GM18526 (cell line): ENCODE results near the gene GDPGP1.

ENCODE experiments used
- POLR2A ChIP-seq: IDR thresholded peaks from 3 replicates; pipeline ENCODE4 v1.6.1; 2011; ENCODE audit not compliant: insufficient read length; ENCODE audit errors: extremely low read depth

The GDPGP1 gene

DNA sequence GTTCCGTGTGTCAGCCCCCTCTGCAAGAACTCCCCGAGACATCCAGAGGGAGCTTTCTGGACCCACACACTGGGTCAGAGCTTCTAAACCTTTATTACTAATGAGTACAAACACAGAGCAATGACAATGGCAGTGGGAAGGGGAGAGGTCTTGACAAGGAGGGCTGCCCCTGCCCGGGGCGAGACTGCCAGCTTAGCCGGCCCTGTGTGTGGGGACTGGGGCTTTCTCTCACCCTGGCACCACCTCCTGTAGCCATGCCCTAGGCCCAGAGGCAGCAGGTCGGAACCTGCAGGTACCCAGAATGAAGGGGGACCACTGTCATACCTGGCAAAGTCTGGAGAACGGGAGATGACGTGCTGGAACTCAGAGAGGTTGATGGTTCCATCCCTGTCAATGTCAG lies 3.4 kb upstream of the GDPGP1 start:
- no peak for TF ChIP-seq POLR2A

GRCh38 chr15:90231028-90232017 lies 2.7 kb upstream of the GDPGP1 start:
- no peak for TF ChIP-seq POLR2A

DNA sequence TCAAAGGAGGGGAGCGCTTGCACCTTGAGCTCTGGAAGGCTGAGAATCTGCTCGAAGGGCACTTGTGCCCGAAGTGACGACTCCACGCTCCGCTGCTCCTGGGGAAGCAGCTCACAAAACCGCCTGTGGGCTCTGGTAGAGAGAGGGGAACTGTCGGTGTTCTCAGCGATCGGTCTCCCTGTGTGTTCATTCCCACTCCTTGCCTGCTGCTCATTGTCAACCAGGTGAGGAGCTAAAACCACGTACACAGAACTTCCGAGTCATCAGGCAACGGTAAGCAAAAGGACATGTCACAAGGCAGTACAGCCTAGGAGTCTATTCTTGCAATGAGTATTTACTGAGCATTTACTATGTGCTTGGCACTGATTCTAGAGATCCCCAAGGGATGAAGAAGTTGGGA lies 1.8 kb upstream of the GDPGP1 start:
- no peak for TF ChIP-seq POLR2A

DNA sequence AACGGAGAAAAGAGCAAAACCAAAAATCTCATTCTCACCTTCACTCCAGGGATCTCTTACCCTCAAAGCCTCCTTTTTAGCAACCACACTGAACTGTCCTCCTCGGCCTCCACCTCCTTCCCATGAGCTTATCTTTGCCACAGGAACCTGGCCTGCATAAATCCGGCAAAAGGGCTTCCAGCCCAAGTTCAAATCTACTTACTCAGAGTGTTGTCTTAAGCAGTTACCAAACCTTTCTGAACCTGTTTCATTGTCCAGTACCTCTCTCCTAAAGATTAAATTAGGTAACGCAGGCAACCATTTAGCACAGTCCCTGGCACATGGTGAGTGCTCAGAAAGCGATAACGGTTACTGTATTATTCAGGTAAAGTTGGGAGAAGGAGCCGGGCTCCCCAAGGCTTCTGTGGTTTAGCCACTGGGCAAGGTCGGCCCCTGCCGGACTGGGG lies 1.0 kb upstream of the GDPGP1 start:
- no peak for TF ChIP-seq POLR2A

DNA sequence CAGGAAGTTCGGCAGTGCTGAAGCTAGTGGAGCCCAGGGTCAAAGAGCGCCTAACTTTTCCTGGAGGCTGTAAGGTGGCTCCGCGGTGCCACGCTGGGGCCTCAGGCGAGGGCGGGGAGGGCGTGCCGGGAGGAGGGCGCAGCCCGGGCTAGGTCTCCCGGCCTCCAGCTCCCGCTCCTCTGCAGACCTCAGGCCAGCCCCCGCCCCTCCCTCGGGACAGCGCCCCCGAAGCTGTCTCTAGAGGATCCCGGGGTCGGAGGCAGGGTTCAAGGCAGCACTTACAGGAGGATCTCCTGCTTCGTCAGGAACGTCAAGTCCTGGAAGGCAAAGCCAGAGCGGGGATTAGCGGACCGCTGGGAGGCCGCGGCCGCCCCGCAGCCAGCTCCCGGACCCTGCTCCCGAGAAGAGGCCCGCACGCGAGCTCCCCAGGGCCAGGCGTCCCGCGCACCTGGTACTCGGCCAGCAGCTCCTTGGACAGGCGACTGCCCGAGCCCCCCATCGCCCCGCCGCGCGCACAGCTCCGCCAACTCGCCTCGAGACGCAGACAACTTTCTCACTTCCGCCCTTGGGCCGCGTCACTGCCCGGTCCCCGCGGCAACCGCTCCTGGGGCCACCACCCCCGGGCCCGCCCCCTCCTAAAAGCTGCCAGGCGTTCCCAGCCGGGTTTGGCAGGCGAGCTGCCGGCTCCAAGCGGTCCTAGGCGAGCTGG lies 468 bp upstream of the GDPGP1 start, which contains the start of gene CIB1:
Gene CIB1 (minus strand): TSS at position 555 of the 709 bp plus-strand sequence. CDS start 56 bp downstream, at position 499.
- no peak for TF ChIP-seq POLR2A

GRCh38 chr15:90239371-90239770 lies 5.4 kb downstream of the GDPGP1 start:
- TF ChIP-seq POLR2A, result no peak

GRCh38 chr15:90240856-90241255 lies 6.8 kb downstream of the GDPGP1 start:
- no peak for TF ChIP-seq POLR2A

DNA sequence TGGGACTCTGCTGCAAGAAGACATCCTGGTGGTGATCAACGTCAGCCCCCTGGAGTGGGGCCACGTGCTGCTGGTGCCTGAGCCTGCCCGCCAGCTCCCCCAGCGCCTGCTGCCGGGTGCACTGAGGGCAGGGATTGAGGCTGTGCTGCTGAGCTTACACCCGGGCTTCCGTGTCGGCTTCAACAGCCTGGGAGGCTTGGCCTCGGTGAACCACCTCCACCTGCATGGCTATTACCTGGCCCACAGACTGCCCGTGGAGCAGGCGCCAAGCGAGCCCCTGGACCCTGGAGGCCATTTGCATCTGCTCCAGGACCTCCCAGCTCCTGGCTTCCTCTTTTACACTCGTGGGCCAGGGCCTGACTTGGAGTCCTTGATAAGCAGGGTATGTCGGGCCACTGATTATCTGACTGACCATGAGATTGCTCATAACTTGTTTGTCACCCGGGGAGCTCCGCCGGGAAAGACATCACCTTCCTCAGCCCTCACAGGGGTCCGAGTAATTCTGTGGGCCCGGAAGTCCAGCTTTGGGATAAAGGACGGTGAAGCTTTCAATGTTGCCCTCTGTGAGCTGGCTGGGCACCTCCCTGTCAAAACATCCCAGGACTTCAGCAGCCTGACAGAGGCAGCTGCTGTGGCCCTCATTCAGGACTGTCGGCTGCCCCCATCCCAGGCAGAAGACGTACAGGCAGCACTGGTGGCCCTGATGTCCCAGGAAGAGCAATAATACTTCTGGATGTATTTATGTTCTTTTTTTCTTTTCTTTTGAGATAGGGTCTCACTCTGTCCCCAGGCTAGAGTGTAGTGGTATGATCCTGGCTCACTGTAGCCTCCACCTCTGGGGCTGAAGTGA lies 7.6 kb downstream of the GDPGP1 start:
- no peak for TF ChIP-seq POLR2A

DNA sequence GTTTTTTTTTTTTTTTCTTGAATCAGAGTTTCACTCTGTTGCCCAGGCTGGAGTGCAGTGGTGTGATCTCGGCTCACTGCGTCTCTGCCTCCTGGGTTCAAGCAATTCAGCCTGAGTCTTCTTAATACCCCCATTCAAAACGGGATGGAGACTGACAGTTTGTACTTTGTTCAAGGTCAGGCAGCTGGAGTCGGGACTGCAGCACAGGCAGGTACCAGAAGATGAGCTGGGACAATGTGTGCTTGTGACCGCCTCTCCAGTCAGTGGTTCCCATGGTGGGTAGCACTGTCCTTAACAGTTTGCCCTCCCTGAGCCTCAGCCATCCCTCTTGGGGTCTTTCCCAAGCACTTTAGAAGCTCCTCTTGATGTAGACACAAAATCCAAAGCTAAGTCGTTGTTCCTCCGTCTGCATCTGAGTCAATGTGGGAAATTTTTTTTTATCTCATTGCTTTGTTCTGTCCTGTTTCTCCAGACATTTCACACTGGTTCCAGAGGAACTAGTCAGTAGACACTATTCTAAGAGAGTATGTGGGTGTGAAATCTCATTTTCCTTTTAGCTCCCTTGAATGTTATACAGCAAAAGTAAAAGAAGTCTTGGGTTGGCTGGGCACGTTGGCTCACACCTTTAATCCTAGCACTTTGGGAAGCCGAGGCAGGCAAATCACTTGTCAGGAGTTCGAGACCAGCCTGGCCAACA lies 10.1 kb downstream of the GDPGP1 start:
- TF ChIP-seq POLR2A, result no peak

DNA sequence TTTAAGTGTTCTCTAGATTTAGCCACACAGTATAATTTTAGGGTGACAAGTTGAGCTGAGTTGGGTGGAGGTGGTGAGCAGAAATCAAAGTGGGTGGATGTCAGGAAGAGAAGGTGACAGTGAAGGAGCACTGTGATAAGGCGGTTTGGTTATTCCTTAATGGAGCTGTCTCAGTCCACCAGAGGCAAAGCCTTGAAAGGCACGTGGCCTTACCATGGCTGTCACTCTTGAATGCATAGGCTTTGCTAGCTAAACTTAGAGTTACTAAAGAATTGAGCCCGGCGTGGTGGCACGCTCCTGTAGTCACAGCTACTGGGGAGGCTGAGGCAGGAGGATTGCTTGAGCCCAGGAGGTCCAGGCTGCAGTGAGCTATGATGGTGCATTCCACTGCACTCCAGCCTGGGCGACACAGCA lies 14.8 kb downstream of the GDPGP1 start:
- no peak for TF ChIP-seq POLR2A

- TF ChIP-seq POLR2A, result no peak
Observed at GRCh38 chr15:90249203-90249863, 15.3 kb downstream of the GDPGP1 start, which contains the start of gene TTLL13. TSS of gene TTLL13 (plus strand) at chr15:90249556. CDS start at chr15:90250631, 1,075 bp downstream.

- TF ChIP-seq POLR2A, result no peak
Observed at GRCh38 chr15:90257776-90258175, 23.8 kb downstream of the GDPGP1 start.

DNA sequence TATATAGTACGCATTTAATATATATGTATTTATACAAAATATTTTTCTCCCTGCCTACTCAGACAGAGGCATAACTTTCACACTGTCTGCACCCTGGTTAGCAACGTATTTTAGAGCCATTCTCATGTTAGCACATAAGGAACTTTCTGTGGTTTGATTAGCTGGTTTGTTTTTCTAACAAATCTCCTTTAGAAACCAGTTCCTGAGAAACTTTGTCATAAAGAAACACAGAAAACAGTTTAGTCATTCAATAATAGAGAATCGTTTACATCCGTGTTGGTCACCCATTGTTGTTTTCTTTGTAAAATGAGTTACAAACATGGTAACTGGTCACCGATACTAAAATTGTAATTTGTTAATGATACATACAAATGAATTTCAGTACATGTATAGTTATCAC lies 25.5 kb downstream of the GDPGP1 start:
- no peak for TF ChIP-seq POLR2A

DNA sequence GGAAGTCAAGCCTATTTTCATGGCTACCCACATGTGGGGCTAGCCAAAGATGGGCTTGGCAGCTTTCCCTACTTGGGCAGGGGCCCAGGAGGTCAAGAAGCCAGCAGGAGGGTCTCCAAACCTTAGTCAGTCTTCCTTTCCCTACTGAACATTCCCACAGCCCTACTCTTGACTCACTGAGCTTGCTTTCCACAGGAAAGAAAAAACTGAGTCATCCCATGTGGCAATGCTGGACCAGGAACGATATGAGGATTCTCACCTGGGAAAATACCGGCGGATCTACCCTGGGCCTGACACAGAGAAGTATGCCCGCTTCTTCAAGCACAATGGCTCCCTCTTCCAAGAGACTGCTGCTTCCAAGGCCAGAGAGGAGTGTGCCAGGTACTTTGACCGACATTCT lies 27.8 kb downstream of the GDPGP1 start:
- TF ChIP-seq POLR2A, result no peak
